Ecto neural progenitor cell (in vitro differentiated cells): ENCODE results near the gene GHRHR.
A peak's percentile ranks its signal among the peaks of the same experiment; 100 is the strongest.

ENCODE experiments used
- DNase-seq: peaks from one replicate; pipeline ENCODE4 v3.0.0-alpha.2; 2018; ENCODE audit warnings: low spot score

GHRHR gene

GRCh38 chr7:30985756-30986155 is 22.0 kb downstream of the GHRHR start:
- no peak for DNase-seq

DNA sequence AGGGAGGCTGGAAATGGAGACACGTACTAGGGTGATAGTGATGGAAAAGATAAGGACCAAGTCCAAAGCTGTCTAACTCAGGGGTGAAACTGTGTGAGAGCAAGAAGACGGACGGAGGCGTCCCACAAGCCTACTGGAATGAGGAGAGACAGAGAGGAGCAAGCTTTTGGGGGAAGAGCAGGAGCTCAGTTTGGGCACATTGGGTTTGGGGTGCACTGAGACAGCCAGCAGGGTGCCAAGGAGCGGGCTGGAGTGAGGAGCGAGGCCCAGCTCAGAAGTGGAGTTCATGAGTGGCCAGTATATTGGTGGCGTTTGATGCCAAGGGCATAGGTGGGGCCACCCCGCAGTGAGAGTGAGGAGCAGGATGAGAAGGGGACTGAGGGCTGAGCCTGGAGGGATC is 22.6 kb downstream of the GHRHR start:
- DNase-seq = no peak

DNA sequence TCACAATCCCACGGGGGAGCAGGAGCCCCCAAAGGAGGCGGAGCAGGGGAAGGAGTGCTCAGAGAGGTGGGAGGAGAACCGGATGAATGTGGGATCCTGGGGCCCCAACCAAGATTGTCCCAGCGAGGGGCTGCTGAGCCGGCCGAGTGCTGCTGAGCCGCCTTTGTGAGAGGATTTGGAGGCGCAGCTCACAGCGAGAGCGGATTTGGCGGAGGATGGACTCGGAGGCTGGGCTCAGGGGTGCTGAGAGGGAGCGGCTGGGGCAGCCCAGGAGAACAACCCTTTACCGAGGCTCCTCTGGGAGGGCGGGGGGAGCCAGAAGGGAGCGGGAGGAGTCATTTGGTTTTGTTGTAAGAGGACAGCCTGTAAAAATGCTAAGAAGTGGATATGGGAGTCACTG is 23.0 kb downstream of the GHRHR start:
- peak; percentile 82 for DNase-seq

- no peak for DNase-seq
Measured at GRCh38 chr7:30987178-30987577, 23.4 kb downstream of the GHRHR start.

GRCh38 chr7:30987936-30988335 is 24.2 kb downstream of the GHRHR start:
- DNase-seq = no peak

DNA sequence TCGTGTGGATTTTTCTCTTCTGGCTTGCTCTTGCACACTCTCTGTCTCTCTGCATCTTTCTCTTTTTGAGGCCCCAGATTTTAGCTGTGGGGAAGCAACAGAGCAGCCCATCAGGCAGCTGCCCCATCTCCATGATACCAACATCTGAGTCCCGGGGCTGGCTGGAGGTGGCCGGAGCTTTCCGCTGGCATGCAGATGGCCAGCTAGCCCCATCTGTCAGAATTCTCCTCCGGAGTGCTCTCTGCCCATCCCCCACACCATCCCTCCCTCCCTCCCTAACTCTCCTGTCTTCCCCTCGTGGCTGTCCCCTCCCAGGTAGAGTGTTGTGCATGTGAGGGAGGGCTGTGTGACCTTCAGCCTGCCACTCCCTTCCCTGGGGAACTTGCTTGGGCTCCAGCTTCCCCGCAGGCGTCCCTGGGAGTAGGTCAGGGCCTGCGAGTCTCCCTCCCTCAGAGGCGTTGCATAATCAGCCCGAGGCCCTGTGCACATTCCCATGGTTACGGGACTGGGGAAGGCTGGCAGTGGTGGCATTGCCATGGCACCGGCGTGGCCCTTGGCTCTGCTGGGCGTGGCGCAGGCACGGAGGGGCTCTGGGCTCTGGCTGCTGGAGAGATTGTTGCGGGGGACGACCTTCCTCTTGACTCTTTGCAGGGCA is 24.7 kb downstream of the GHRHR start:
- peak; percentile 68 for DNase-seq

DNA sequence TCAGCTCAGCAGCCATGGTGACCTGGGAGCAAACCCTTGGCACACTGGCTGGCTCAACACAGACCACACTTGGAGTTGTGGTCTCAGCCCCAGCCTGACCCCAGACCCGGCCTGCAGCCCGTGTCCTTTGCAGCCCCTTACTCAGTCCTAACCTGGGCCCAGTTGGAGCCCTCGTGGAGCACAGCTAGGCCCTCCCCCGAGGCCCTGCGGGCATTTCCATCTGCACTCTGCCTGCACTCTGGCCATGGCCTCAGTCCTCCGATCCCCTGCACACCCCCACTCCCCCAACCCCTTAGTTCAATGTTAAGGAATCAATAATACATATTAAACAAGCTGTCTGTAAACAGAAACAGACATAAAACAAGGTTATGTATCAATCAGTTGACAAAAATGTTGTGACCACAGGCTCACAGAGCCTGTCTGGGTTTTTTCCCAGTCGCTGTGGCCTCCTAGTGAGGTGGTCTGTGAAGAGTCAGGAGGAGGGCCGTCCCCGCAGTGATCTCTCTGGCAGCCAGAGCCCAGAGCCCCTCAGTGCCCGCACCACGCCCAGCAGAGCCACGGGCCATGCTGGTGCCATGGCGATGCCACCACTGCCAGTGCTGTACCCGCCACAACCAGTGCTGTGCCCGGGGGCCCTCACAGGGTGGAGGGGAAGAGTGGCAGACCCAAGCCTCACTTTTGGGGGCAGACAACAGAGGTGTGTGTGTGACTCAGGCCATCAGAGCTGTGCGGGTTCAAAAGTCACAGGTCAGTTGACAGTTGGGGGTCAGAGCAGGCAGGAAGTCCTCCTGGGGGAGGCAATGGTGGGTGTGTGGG is 25.5 kb downstream of the GHRHR start:
- no peak for DNase-seq

- DNase-seq = no peak
Measured at GRCh38 chr7:30989824-30990672, 26.3 kb downstream of the GHRHR start.

- DNase-seq = no peak
Measured at GRCh38 chr7:30990673-30991170, 27.0 kb downstream of the GHRHR start.

DNA sequence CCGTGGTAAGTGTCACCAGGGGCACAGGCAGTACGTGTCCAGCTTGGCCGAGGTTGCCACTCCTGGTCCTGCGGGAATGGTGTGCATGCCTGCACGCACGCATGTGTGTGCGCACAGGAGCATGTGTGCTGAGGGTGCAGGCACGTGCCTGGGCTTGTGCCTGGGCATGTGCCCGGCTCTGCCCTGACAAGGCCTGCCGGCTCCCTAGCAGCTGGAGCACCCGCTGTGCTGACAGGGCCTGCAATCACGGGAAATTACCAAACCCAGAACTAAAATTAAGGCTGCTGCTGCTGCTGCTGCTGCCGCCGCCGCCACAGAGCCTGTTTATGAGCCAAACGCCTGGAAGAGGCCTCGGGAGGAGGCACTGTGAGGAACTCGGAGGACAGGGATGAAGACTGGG is 28.7 kb downstream of the GHRHR start:
- DNase-seq = no peak

GRCh38 chr7:30994206-30995100 is 30.7 kb downstream of the GHRHR start:
- DNase-seq = no peak

DNA sequence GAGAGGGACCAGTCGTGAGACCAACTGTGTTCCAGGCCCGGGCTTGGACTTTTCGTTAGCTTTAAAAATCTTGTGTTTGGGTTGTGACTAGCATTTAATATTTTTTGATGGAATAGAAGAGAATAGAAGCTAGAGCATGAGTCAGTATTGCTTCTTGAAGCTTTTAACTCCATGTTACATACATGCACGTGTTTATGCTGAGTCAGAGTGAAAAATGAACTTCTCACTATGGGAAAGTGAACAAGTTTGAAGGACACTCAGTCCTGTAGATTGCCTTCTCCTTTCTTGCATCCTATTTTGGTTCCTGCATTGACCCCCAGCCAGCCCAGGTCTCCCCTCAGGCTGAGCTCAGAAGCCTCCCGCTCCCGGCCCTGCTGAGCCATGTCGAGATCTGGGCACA is 31.8 kb downstream of the GHRHR start:
- no peak for DNase-seq

DNA sequence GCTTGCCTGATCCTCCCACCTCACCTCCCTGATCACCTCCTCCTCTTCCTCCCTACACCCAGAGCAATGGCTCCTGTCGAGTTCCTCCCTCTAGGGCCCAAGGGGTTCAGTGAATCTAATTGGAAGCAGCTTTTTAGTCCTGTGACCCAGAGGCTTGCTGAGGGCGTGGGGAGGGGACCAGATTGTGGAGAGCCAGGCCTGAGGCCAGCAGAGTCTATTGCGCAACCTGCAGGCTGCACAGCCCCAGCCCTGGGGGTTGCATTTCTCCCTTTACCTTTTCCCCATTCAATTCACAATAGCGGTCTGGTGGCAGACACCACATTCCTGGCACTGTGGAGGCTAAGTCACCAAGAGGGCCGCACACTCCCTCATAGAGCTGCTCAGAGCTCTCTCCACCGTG is 32.5 kb downstream of the GHRHR start:
- DNase-seq = no peak

- DNase-seq = no peak
Measured at GRCh38 chr7:30996883-30997282, 33.1 kb downstream of the GHRHR start.

GRCh38 chr7:30997316-30997715 is 33.6 kb downstream of the GHRHR start:
- no peak for DNase-seq

GRCh38 chr7:30998180-30998579 is 34.4 kb downstream of the GHRHR start:
- no peak for DNase-seq

GRCh38 chr7:31000161-31000693 is 36.5 kb downstream of the GHRHR start:
- DNase-seq = no peak

DNA sequence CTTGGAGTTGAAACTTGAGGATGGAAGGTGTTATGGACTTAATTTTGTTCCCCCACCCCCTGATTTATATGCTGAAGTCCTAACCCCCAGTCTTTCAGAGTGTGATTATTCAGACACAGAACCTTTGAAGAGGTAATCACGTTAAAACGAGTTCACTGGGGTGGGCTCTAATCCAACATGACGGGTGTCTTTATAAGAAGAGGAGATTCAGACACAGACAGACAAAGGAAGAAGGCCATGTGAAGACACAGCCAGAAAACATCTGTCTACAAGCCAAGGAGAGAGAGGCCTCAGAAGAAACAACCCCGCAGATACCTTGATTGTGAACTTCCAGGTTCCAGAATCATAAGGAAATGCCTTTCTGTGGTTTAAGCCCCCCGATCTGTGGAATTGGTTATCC is 37.0 kb downstream of the GHRHR start:
- no peak for DNase-seq

- DNase-seq = no peak
Measured at GRCh38 chr7:31002256-31002655, 38.5 kb downstream of the GHRHR start.

GRCh38 chr7:31003097-31003496 is 39.3 kb downstream of the GHRHR start:
- DNase-seq = no peak

GRCh38 chr7:31003721-31004120 is 40.0 kb downstream of the GHRHR start:
- no peak for DNase-seq
